ENCODE measurements around the gene ABCC4.

The ABCC4 gene

GRCh38 chr13:95151942-95152587 is 149.2 kb downstream of the ABCC4 start:
- no peak for DNase-seq

GRCh38 chr13:95150555-95150954 is 150.7 kb downstream of the ABCC4 start:
- no peak for DNase-seq

GRCh38 chr13:95146486-95146885 is 154.8 kb downstream of the ABCC4 start:
- no peak for DNase-seq

- DNase-seq, result no peak
Observed at GRCh38 chr13:95145587-95145986, 155.7 kb downstream of the ABCC4 start.

- DNase-seq, result no peak
Observed at GRCh38 chr13:95140502-95140901, 160.7 kb downstream of the ABCC4 start.

- no peak for DNase-seq
Observed at GRCh38 chr13:95138876-95139585, 162.2 kb downstream of the ABCC4 start.

- no peak for DNase-seq
Observed at GRCh38 chr13:95137096-95137495, 164.2 kb downstream of the ABCC4 start.

GRCh38 chr13:95136638-95137037 is 164.6 kb downstream of the ABCC4 start:
- DNase-seq, result no peak

GRCh38 chr13:95133498-95133897 is 167.8 kb downstream of the ABCC4 start:
- DNase-seq, result no peak

- DNase-seq, result no peak
Observed at GRCh38 chr13:95129004-95129403, 172.2 kb downstream of the ABCC4 start.

GRCh38 chr13:95128045-95128643 is 173.1 kb downstream of the ABCC4 start:
- no peak for DNase-seq

GRCh38 chr13:95124959-95125358 is 176.3 kb downstream of the ABCC4 start:
- DNase-seq, result no peak

- DNase-seq, result no peak
Observed at GRCh38 chr13:95123726-95124125, 177.5 kb downstream of the ABCC4 start.

GRCh38 chr13:95122063-95122462 is 179.2 kb downstream of the ABCC4 start:
- DNase-seq, result no peak

GRCh38 chr13:95121516-95121915 is 179.7 kb downstream of the ABCC4 start:
- no peak for DNase-seq

GRCh38 chr13:95120650-95121049 is 180.6 kb downstream of the ABCC4 start:
- no peak for DNase-seq

GRCh38 chr13:95118541-95119324 is 182.5 kb downstream of the ABCC4 start:
- DNase-seq, result no peak

- no peak for DNase-seq
Observed at GRCh38 chr13:95117092-95117491, 184.2 kb downstream of the ABCC4 start.

- no peak for DNase-seq
Observed at GRCh38 chr13:95115525-95115924, 185.7 kb downstream of the ABCC4 start.

- DNase-seq, result no peak
Observed at GRCh38 chr13:95113601-95114000, 187.7 kb downstream of the ABCC4 start.

- DNase-seq, result no peak
Observed at GRCh38 chr13:95112883-95113282, 188.4 kb downstream of the ABCC4 start.

GRCh38 chr13:95111608-95112007 is 189.6 kb downstream of the ABCC4 start:
- DNase-seq, result no peak

GRCh38 chr13:95106562-95106961 is 194.7 kb downstream of the ABCC4 start:
- no peak for DNase-seq
